HTERT RPE-1 (cell line): ENCODE results near the gene XDH.

Source experiments
- in situ Hi-C: fragments of 300-500 bp; cut with MboI; formaldehyde crosslinking; loops from 4 replicates; pipeline ENCODE4 v1.14.3; 2020; ENCODE audit warnings: low sequenced_read_pairs

The XDH gene

DNA sequence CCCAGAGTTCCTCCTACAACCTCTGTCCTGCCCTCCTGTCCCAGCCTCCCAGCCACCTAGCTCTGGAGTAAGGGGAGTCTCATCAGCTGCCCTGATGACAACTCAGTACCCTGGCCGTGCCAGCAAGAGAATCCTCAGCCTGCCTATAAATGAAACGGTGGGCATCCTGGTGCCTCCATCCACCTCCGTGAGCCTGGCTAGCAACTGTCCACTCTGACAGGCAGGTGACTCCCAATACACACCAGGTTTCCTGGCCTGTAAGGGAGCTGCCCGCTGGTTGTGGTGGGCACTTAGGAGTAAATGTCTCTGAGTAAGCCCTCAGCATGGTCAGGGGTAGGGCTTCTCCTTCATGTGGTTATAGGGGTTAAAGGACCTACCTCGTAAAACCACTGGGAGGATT, 81.5 kb downstream of the XDH start:
- in situ Hi-C loops, result no loop called here

- in situ Hi-C loops, result no loop called here
Measured at GRCh38 chr2:31332521-31332920, 82.0 kb downstream of the XDH start.

GRCh38 chr2:31331156-31331555, 83.4 kb downstream of the XDH start:
- in situ Hi-C loops, result no loop called here

GRCh38 chr2:31329081-31329625, 85.4 kb downstream of the XDH start:
- in situ Hi-C loops, result no loop called here

DNA sequence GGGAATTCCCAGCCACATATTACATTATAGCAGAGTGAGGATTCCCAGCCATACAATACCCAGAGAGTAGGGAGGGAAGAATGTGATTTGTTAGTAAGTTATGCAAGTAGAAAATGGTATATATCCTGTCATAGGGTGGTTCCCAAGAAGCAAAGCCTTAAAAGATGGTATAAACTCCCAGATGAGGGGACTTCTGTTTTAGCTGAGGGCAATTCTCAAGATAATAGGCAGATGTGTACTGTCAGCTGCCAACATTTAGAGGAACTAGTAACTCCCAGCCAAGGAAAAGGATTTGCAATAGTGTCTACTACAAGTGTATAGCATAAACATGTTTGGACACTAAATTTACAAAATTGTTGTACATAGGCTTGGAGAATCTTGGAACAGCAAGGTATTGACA, 86.5 kb downstream of the XDH start:
- in situ Hi-C loops, result no loop called here

GRCh38 chr2:31327505-31327904, 87.0 kb downstream of the XDH start:
- in situ Hi-C loops, result no loop called here

- in situ Hi-C loops, result no loop called here
Measured at GRCh38 chr2:31324016-31324633, 90.4 kb downstream of the XDH start.

DNA sequence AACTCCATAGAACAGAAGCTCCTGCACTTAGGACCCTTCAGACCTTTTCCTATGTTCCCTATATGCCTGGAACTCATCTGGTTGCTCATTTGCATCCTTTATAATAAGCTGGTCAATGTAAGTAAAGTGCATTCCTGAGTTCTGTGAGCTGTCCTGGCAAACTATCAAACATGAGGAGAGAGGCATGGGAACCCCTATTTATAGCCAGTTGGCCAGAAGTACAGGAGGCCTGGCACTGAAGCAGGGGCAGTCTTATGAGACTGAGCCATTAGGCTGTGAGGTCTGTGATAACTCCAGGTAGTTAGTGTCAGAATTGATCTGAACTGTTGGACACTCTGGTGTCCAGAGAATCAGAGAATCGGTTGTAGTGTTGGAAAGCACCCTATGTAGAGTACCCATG, 92.2 kb downstream of the XDH start:
- in situ Hi-C loops, result no loop called here

DNA sequence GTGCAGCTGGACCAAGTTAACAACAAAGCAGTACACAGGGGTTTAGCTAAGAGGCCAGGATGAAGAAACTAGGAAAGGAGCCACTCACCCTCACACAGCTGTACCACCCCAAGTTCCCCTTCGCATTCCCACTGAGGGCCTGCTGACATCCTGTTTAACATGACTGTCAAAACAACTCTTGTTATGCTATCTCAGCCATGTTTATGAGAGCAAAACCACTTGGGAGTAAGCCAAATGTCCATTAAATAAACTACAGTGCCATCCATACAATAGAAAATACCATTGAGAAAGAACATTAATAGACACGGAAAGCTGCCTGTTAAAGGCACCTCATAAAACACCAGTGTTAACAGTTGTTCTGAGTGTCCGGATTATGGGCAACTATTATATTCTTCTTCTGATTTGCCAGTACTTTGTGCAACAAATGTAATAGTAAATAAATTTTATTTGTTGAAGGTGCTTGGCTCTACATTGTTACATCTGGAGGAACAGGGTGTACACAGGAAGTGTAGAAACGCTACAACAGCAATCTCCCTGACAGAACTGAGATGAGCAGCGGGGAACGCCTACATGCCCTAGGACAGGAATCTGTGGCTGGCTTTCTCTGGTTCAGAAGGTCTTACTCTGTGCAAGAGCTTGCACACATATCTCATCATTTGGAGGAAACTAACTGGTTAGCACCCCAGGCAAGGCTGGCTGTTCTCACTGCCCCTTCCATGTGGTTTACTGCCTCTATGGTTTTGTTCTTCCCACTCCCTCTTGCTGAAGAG, 95.0 kb downstream of the XDH start:
- in situ Hi-C loops, result no loop called here

- in situ Hi-C loops, result no loop called here
Measured at GRCh38 chr2:31318361-31319336, 95.9 kb downstream of the XDH start.

DNA sequence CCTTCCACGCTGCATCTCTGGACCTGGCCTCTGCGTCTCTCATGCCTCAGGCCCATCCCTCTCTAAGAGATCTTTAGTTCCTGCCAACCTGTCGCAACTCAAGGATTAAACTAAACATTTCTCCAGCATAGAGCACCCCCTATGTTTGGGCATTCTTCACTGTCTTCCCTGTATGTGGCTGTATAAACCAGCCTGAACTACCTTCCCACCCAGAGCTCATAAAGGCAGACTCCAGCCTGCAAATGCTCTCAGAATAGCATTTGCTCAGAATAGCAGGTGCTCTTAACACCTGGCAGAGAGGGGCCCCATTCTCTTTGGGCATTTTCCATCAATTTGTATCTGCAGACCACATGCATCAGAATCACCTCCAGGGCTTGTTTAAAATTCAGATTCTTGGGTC, 97.1 kb downstream of the XDH start:
- in situ Hi-C loops, result no loop called here

- in situ Hi-C loops, result no loop called here
Measured at GRCh38 chr2:31314761-31315160, 99.8 kb downstream of the XDH start.

GRCh38 chr2:31312898-31313297, 101.6 kb downstream of the XDH start:
- in situ Hi-C loops, result no loop called here

DNA sequence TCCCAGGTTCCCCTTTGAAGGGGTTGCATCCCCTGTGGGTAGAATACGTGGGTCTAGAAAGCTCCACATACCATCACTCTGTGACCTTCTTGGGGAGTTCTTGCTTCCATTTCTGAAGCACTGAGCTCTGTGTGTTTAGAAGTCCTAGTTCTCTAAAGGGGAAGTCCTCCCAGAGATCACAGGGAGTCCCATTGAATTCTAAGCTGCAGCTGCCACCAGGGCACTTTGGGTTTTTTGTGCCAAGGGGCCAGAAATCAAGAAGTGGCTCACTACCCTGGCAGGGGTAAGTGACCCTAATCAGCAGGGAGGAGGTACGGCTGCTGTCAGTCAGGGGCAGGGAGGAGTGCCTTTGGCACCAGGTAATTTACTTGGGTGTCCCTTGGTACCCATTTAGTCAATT, 109.7 kb downstream of the XDH start:
- in situ Hi-C loops, result no loop called here

DNA sequence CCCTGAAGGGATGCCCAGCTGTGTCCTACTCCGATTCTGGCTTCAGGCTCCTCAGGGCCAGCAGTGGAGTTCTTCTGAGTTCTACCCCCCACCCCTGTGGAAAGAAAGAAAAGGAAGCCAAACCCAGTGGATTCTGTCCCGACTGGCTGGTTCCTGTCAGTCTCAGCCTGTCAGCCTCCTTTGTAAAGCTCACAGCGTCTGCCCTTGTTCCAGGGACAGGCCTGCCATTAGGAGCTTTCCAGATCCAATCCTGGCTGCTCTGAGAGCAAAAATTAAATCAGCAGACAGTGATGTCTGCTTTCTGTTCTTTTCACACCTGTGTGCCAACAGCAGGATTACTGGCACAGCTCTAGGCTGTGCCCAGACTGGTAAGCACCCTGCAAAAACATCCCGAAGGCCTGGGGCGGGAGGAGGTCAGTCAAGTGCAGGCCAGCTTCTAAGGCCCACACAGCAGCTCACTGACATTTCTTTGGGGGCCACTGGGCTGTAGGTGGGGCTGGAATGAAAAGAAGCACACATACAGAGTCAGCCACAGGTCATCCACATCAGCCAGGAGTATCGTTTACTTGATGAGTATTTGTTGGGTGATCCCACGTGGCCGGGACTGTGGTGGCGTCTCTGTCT, 111.5 kb downstream of the XDH start:
- in situ Hi-C loops, result no loop called here

DNA sequence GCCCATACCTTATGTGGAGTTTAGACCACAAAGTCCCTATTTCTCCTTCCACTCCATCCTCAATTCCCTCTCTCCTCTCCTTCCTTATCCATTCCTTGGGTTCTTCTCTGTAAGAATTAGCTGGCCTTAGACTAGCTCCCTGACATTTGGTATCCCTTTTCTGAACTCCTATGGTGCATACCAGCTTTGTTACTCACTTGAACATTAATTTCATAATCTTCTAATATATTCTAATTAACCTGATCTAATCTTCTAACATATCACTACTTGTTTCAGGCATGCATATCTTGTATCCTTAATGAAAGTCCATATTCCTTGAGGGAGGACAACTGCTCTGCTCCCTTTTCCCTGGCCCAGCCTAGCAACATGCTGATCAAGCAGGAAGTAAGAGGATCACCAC, 114.2 kb downstream of the XDH start:
- in situ Hi-C loops, result no loop called here

DNA sequence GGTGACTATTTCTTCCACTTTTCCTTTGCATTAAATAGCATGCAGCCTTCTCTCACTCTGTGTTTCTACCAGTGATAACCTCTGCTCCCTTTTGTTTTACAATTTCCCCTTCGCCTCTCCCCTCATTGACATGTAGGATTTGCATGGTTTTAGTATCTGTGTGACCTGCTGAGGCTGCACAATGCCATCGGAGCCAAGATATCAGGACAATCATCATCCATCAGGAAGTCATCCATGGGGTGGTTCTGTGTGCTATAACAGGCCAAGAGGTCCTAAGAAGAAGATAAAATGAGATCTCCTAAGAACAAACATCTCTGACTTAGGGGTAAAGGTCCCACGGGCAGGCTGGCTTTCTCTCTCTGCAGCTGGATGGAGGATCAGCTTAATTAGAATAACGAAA, 115.0 kb downstream of the XDH start:
- in situ Hi-C loops, result no loop called here

DNA sequence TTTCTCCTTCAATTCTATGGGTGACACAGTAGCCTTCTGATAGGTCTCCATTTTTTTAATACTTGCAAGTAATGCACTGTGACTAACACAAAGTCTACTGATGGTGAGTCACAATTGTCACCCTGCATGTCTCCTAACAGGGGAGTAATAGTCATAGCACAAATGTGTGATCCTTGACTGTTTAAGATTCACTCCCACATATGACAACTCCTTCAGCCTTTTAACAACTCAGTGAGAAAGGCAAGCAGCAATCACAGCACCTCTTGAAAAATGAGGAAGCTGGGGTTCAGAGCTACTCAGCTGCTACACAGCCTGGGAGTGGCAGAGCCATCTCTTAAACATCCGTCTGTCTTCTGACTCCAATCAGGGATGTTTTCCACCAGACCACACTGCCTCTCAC, 116.8 kb downstream of the XDH start:
- in situ Hi-C loops, result no loop called here

DNA sequence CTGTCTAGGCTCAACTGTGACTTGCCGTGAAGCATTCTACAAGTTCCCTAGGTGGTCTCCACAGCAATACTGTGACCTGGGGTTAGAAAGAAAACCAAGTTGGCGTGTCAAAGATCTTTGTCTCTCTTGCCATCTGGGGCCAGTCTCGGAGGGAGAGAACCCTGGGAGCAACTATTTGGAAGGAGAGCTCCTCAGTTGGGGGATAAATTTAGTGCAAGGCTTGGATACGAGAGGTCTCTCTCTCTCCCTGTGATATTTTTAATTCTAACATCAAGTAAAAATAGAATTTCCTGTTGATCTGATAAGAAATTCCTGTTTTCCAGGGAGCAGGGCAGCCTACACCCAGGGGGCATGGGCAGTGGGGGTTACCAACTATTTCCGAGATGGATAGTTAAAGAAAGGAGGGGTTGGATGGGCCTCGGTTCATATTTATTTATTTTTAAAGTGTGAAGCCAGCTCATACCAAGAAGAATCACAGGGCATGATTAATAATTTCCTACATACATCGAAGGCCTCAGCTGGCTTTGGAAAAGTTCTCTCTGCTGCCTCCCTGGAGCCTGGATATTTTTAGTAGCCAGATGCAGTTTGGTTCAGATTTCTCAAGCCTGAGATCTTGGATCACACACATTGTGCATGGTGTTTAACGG, 117.8 kb downstream of the XDH start:
- in situ Hi-C loops, result no loop called here

- in situ Hi-C loops, result no loop called here
Measured at GRCh38 chr2:31294196-31294595, 120.3 kb downstream of the XDH start.
